B cell (primary cell): ENCODE results near the gene KLHDC8B. TPM values are rescaled to one million over a fixed set of nuclear protein-coding genes. Genes with fewer than 3 reads are reported as not detected.

ENCODE experiments used
- ATAC-seq: fragments of 200-7000 bp; cut with Tn5 transposase; one replicate; pipeline ENCODE4 v1.10.0; 2021; ENCODE audit warnings: low read depth, mild to moderate bottlenecking, moderate number of reproducible peaks, moderate library complexity
- CTCF ChIA-PET: fragments of 350-600 bp; sonication (Branson Sonifier 250); formaldehyde crosslinking; loops from one replicate; lab custom pipeline; 2021; ENCODE audit warnings: antibody characterized with exemption, inconsistent platforms; lab: Charles Lee
- POLR2A ChIA-PET: fragments of 350-600 bp; sonication (Branson Sonifier 250); formaldehyde crosslinking; loops from one replicate; lab custom pipeline; 2021; ENCODE audit warnings: antibody characterized with exemption; lab: Charles Lee
- DNase-seq: peaks from one replicate; pipeline ENCODE4 v3.0.0; 2013
- H2AFZ ChIP-seq: 2 replicates; pipeline ENCODE4 v1.6.1; 2012; ENCODE audit warnings: mild to moderate bottlenecking, low read depth, low read length; ENCODE audit not compliant: insufficient read depth, poor library complexity, severe bottlenecking
- H3K27ac ChIP-seq, 2 donors: 1 replicate in 1 of 2; 2 replicates in 1 of 2; pipeline ENCODE4 v1.5.1; 2012 to 2013; ENCODE audit warnings: low read length in 2 of 2, mild to moderate bottlenecking in 2 of 2, moderate library complexity in 1 of 2
- H3K27me3 ChIP-seq, 4 experiments: fragments of 200-600 bp in 1 of 4; sonication (generic) in 1 of 4; replicated peaks in 1 of 4; 1 replicate in 2 of 4; 2 replicates in 2 of 4; pipeline versions ENCODE4 v1.6.1 to v1.7.0; 2013 to 2016; ENCODE audit warnings: low read length in 3 of 4, mild to moderate bottlenecking in 2 of 4, mixed read lengths in 1 of 4, moderate library complexity in 1 of 4; ENCODE audit not compliant: insufficient read depth in 4 of 4, control insufficient read depth in 3 of 4; ENCODE audit errors: control extremely low read depth in 1 of 4
- H3K36me3 ChIP-seq, 2 experiments: replicated peaks in 1 of 2; 1 replicate in 1 of 2; 2 replicates in 1 of 2; pipeline versions ENCODE4 v1.6.1 to v1.7.1; 2013; ENCODE audit warnings: low read length in 1 of 2; ENCODE audit not compliant: insufficient read depth in 2 of 2, control insufficient read depth in 1 of 2; ENCODE audit errors: control extremely low read depth in 1 of 2, extremely low read depth in 1 of 2
- H3K4me1 ChIP-seq, 2 donors: fragments of 200-600 bp in 1 of 2; sonication (generic) in 1 of 2; 1 replicate in 1 of 2; 2 replicates in 1 of 2; pipeline versions ENCODE4 v1.5.1 to v1.6.1; 2013 to 2017; ENCODE audit warnings: low read length in 2 of 2; ENCODE audit not compliant: control insufficient read depth in 2 of 2, insufficient read depth in 2 of 2
- H3K4me2 ChIP-seq: replicated peaks from 2 replicates; pipeline ENCODE3; 2012; ENCODE audit warnings: mild to moderate bottlenecking, low read depth, low read length; ENCODE audit not compliant: poor library complexity, severe bottlenecking
- H3K4me3 ChIP-seq, 5 experiments: fragments of 200-600 bp in 1 of 5; sonication (generic) in 1 of 5; 1 replicate in 3 of 5; 2 replicates in 2 of 5; pipeline versions ENCODE4 v1.5.1 to v1.7.0; 2011 to 2016; ENCODE audit warnings: low read length in 4 of 5, mild to moderate bottlenecking in 4 of 5, low read depth in 2 of 5, control low read depth in 1 of 5, moderate library complexity in 1 of 5; ENCODE audit not compliant: insufficient read depth in 1 of 5; ENCODE audit errors: control extremely low read depth in 1 of 5, extremely low read depth in 1 of 5
- H3K79me2 ChIP-seq: fragments of 200-600 bp; sonication (generic); one replicate; pipeline ENCODE4 v1.6.0; 2016; ENCODE audit warnings: low read length; ENCODE audit not compliant: control insufficient read depth, insufficient read depth
- H3K9ac ChIP-seq: fragments of 200-600 bp; sonication (generic); 2 replicates; pipeline ENCODE4 v1.6.1; 2017; ENCODE audit warnings: mild to moderate bottlenecking, low read length, moderate library complexity
- H3K9me3 ChIP-seq, 3 donors: one replicate each; pipeline versions ENCODE4 v1.6.1 to v1.7.1; 2013; ENCODE audit warnings: low read length in 2 of 3; ENCODE audit not compliant: control insufficient read depth in 2 of 3, insufficient read depth in 1 of 3; ENCODE audit errors: control extremely low read depth in 1 of 3
- H4K20me1 ChIP-seq: 2 replicates; pipeline ENCODE4 v1.6.0; 2012; ENCODE audit warnings: mild to moderate bottlenecking, low read length; ENCODE audit not compliant: insufficient read depth, control insufficient read depth, poor library complexity, severe bottlenecking
- H3K27ac Mint-ChIP-seq: one replicate; pipeline ENCODE4 v1.8.0; 2021; ENCODE audit warnings: mixed read lengths
- H3K27me3 Mint-ChIP-seq: one replicate; pipeline ENCODE4 v1.8.0; 2021; ENCODE audit warnings: mixed read lengths
- H3K4me1 Mint-ChIP-seq: one replicate; pipeline ENCODE4 v1.8.0; 2021; ENCODE audit warnings: mixed read lengths
- H3K4me3 Mint-ChIP-seq: one replicate; pipeline ENCODE4 v1.8.0; 2021; ENCODE audit warnings: mixed read lengths
- H3K9me3 Mint-ChIP-seq: one replicate; pipeline ENCODE4 v1.8.0; 2022; ENCODE audit warnings: mixed read lengths; ENCODE audit not compliant: insufficient read depth
- EZH2 ChIP-seq: IDR thresholded peaks from 2 replicates; pipeline ENCODE4 v1.6.1; 2012; ENCODE audit warnings: borderline replicate concordance, low read depth, mild to moderate bottlenecking, moderate library complexity, low read length; ENCODE audit not compliant: insufficient read depth, poor library complexity, severe bottlenecking
- WGBS: methylation state at CpG from one replicate; pipeline ENCODE4 v1.1.5; 2013; ENCODE audit warnings: missing lambda C conversion rate; ENCODE audit not compliant: insufficient coverage; 5-methylcytosine and 5-hydroxymethylcytosine counted together
- intact Hi-C: fragments of 100-400 bp; cut with micrococcal nuclease; formaldehyde crosslinking; loops from one replicate; pipeline ENCODE4 v1.10.0; 2022
- polyA plus RNA-seq: library from polyadenylated mRNA; depleted of rRNA; stranded (reverse); fragments of >200 nt; gene quantifications from 2 replicates; pipeline ENCODE4 v1.2.3, GENCODE V29; 2012
- total RNA-seq, 2 donors: library from RNA; stranded (reverse); fragments of 120-200 nt in 1 of 2; gene quantifications; 1 replicate in 1 of 2; 2 replicates in 1 of 2; pipeline versions ENCODE4 v1.2.3 to v1.2.4, GENCODE V29; 2013 to 2022
- TF ChIP-seq, protein P1 (sequence below): fragments of 200-600 bp; IDR thresholded peaks from one replicate; pipeline ENCODE4 v1.8.0; 2022; ENCODE audit warnings: antibody characterized with exemption, mild to moderate bottlenecking

The KLHDC8B gene
- total and polyA plus RNA-seq, 2 donors (not counting 1 experiment from before 2014, with no cell fraction given) = 0.43 to 3.6 TPM

DNA sequence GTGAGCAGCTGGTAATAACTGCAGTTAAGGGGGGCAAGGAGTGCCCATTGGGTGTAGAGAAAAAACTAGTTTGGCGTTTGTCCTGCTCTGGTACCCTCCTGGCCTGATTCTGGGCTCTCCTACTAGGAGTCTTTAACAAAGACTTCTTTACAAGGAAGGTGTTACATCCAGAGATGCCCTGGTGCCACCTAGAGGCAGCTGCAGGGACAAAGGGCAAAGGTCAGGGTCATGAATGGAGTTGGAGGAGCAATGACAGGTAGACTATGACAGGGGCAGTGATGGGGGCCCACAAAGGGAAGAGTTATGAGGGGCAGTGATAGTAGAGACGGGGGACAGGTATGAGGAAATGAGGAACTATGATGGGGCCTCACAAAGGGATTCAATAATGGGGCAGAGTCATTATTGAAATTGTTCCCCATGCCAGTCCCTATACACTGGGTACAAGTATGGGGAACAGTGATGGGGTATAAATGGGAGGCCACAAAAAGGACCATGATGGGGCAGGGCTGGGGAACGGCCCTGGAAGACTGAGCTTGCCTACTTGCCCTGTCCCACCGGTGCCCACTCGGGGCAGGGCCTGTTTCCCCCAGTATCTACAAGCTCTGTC lies 13.2 kb upstream of the KLHDC8B start:
- Mint-ChIP-seq H3K9me3 (no peaks in the 10 kb centered on the region), H3K4me1 (peaks cover 4% of the 10 kb centered on the region), H3K4me3 (no peak overlapping the region), H3K27me3 (no peaks in the 10 kb centered on the region), H3K27ac (no peak overlapping the region)
- no peaks in the 10 kb centered on the region for H3K27me3 ChIP-seq
- POLR2A ChIA-PET = interaction anchor here (0.7 to 0.8 kb wide), 2 partner anchors 38 to 170 kb away, joined by 3 to 4 read pairs; partner anchors contain the start of gene USP19
- H3K4me2 ChIP-seq = no peak overlapping the region
- H3K4me1 ChIP-seq = no peaks in the 10 kb centered on the region
- WGBS = 78% methylated on average over 5 of the region's 5 CpGs
- H3K9ac ChIP-seq = no peak overlapping the region
- peak; percentile 69 for DNase-seq
- H4K20me1 ChIP-seq = peaks cover 9% of the 10 kb centered on the region
- H3K4me3 ChIP-seq = no peak overlapping the region
- no peaks in the 10 kb centered on the region for H3K79me2 ChIP-seq
- peaks cover 0 to 15% of the 10 kb centered on the region in 2 experiments for H3K36me3 ChIP-seq
- TF ChIP-seq, protein P1, sequence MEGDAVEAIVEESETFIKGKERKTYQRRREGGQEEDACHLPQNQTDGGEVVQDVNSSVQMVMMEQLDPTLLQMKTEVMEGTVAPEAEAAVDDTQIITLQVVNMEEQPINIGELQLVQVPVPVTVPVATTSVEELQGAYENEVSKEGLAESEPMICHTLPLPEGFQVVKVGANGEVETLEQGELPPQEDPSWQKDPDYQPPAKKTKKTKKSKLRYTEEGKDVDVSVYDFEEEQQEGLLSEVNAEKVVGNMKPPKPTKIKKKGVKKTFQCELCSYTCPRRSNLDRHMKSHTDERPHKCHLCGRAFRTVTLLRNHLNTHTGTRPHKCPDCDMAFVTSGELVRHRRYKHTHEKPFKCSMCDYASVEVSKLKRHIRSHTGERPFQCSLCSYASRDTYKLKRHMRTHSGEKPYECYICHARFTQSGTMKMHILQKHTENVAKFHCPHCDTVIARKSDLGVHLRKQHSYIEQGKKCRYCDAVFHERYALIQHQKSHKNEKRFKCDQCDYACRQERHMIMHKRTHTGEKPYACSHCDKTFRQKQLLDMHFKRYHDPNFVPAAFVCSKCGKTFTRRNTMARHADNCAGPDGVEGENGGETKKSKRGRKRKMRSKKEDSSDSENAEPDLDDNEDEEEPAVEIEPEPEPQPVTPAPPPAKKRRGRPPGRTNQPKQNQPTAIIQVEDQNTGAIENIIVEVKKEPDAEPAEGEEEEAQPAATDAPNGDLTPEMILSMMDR = peak; percentile 52
- no peak for TF ChIP-seq EZH2
- intact Hi-C loops = loop anchor here (2.0 kb wide), 1 partner anchor 65 kb away; no protein-coding TSS in a partner anchor
- peak overlapping the region in 1 of 2 donors; percentile 15 for H3K27ac ChIP-seq
- no peak overlapping the region for H2AFZ ChIP-seq
- H3K9me3 ChIP-seq = no peaks in the 10 kb centered on the region
- peak; percentile 89 for ATAC-seq
- CTCF ChIA-PET = interaction anchor here (0.6 to 6.1 kb wide), 7 partner anchors 12 to 438 kb away, joined by 3 to 69 read pairs (median 6); partner anchors contain the start of genes KLHDC8B, P4HTM and QRICH1

DNA sequence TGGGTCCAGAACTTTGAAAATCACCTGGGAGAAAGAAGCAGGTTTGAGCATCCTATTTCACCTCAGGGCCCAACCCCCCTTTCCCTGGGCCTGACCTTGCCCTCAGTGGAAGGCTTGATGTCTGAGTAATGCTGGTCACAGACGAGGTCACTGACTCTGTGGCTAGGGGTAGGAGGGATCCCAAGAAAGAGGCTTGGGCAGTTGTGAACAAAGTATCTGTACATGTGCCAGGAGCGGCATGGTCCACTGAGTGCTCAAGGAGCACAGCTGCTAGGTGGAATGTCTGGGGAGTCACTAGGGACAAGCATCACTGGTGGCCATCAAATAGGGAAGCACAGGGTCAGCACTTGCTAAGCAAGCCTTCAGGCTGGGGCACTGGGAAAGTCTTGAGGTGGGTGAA lies 12.6 kb upstream of the KLHDC8B start:
- peaks cover 10% of the 10 kb centered on the region for H4K20me1 ChIP-seq
- H3K79me2 ChIP-seq = no peaks in the 10 kb centered on the region
- H3K4me2 ChIP-seq = no peak overlapping the region
- DNase-seq = no peak
- TF ChIP-seq EZH2 = no peak
- TF ChIP-seq, protein P1 = no peak
- ChIA-PET POLR2A (interaction anchor here (0.7 kb wide), 1 partner anchor 171 kb away, joined by 4 read pairs; no protein-coding TSS in a partner anchor), CTCF (interaction anchor here (0.6 to 6.1 kb wide), 5 partner anchors 12 to 439 kb away, joined by 3 to 69 read pairs (median 8); partner anchors contain the start of genes KLHDC8B, P4HTM and QRICH1)
- H3K9me3 ChIP-seq = no peaks in the 10 kb centered on the region
- H3K9ac ChIP-seq = no peak overlapping the region
- Mint-ChIP-seq H3K4me1 (peaks cover 4% of the 10 kb centered on the region), H3K27ac (no peak overlapping the region), H3K27me3 (no peaks in the 10 kb centered on the region), H3K9me3 (no peaks in the 10 kb centered on the region), H3K4me3 (no peak overlapping the region)
- no peaks in the 10 kb centered on the region for H3K4me1 ChIP-seq
- no peak overlapping the region for H3K27ac ChIP-seq
- no peaks in the 10 kb centered on the region for H3K27me3 ChIP-seq
- ATAC-seq = no peak
- H3K4me3 ChIP-seq = no peak overlapping the region
- H3K36me3 ChIP-seq = peaks cover 0 to 21% of the 10 kb centered on the region in 2 experiments
- WGBS = 86% methylated on average over 2 of the region's 2 CpGs
- no peak overlapping the region for H2AFZ ChIP-seq
- intact Hi-C loops = loop anchor here (2.0 kb wide), 1 partner anchor 66 kb away; no protein-coding TSS in a partner anchor
